SK-N-SH treated with all-trans-retinoic acid at 6 μM for 48 hours (cell line): ENCODE results near the gene SDCCAG8.

Experiments
- ISL1 ChIP-seq: fragments of 250-450 bp; sonication (Bioruptor Pico); IDR thresholded peaks from 2 replicates; pipeline ENCODE4 v2.1.2; 2022; ENCODE audit warnings: mild to moderate bottlenecking, moderate library complexity
- RARB ChIP-seq: fragments of 250-450 bp; sonication (Bioruptor Pico); IDR thresholded peaks from 2 replicates; pipeline ENCODE4 v1.8.0; 2021; ENCODE audit warnings: mild to moderate bottlenecking, moderate library complexity
- SNAI2 ChIP-seq: fragments of 250-450 bp; sonication (Bioruptor Pico); IDR thresholded peaks from 2 replicates; pipeline ENCODE4 v1.5.0; 2020; ENCODE audit warnings: mild to moderate bottlenecking, moderate library complexity
- ZFP3 ChIP-seq: fragments of 250-450 bp; sonication (Bioruptor Pico); IDR thresholded peaks from 2 replicates; pipeline ENCODE4 v1.5.0; 2020; ENCODE audit warnings: mild to moderate bottlenecking, moderate library complexity
- ZFP30 ChIP-seq: fragments of 450-650 bp; formaldehyde crosslinking; IDR thresholded peaks from 2 replicates; pipeline ENCODE4 v1.5.0; 2022; ENCODE audit warnings: mild to moderate bottlenecking, moderate library complexity
- ZNF565 ChIP-seq: fragments of 450-650 bp; formaldehyde crosslinking; conservative IDR thresholded peaks from 2 replicates; pipeline ENCODE4 v1.5.0; 2020; ENCODE audit warnings: low read depth, mild to moderate bottlenecking, moderate library complexity
- ZNF70 ChIP-seq: fragments of 450-650 bp; formaldehyde crosslinking; IDR thresholded peaks from 2 replicates; pipeline ENCODE4 v1.5.0; 2020; ENCODE audit warnings: mild to moderate bottlenecking, moderate library complexity
- ZNF8 ChIP-seq: fragments of 450-650 bp; formaldehyde crosslinking; IDR thresholded peaks from 2 replicates; pipeline ENCODE4 v1.5.0; 2020; ENCODE audit warnings: mild to moderate bottlenecking, moderate library complexity
- TF ChIP-seq, protein P1 (sequence below): fragments of 250-450 bp; sonication (Bioruptor Pico); IDR thresholded peaks from 2 replicates; pipeline ENCODE4 v1.5.0; 2020; ENCODE audit warnings: mild to moderate bottlenecking, moderate library complexity
- TF ChIP-seq, protein P2 (sequence below): fragments of 250-450 bp; sonication (Bioruptor Pico); IDR thresholded peaks from 2 replicates; pipeline ENCODE4 v1.8.0; 2020; ENCODE audit warnings: mild to moderate bottlenecking, moderate library complexity, borderline replicate concordance

DNA sequence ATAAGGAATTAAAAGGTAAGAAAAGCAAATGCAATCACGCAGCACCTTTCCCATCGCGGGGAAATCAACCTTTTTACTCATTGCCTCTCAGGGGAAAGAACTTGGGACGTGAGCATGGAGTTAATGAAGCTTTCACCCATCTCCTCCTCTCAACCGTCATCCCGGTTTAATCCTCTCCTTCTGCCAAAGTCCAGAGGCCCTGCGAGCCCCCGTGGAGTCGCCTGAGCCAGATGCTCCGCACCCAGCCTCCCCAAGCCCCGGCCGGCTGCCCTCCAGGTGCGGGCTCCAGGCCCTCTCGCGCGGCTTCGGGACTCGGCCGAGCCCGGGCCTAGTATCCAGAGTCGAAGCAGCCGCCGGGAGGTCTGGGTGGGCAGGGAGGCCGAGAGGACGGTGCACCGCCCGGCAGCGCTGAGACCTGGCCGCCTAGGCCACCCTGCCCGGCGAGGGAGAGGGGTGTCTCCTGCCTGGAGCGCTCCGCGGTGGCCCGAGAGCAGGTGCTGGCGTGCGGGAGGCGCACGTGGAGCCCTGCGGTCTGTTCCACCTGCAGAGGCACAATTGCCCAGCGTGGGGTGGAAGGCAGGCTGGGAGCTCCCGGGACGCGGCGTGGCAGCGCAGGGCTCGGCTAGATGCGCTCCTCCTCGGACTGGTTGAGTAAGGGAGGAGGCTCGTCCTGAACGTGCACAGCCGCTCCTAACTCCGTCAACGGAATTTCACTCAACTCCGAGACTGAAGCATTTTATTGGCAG is 218.5 kb downstream of the SDCCAG8 start:
- TF ChIP-seq ZNF565 (CRISPR knock-in tag): no peak
- TF ChIP-seq ZFP3 (CRISPR knock-in tag): no peak
- no peak for TF ChIP-seq ZNF70 (CRISPR knock-in tag)
- TF ChIP-seq, protein P1, sequence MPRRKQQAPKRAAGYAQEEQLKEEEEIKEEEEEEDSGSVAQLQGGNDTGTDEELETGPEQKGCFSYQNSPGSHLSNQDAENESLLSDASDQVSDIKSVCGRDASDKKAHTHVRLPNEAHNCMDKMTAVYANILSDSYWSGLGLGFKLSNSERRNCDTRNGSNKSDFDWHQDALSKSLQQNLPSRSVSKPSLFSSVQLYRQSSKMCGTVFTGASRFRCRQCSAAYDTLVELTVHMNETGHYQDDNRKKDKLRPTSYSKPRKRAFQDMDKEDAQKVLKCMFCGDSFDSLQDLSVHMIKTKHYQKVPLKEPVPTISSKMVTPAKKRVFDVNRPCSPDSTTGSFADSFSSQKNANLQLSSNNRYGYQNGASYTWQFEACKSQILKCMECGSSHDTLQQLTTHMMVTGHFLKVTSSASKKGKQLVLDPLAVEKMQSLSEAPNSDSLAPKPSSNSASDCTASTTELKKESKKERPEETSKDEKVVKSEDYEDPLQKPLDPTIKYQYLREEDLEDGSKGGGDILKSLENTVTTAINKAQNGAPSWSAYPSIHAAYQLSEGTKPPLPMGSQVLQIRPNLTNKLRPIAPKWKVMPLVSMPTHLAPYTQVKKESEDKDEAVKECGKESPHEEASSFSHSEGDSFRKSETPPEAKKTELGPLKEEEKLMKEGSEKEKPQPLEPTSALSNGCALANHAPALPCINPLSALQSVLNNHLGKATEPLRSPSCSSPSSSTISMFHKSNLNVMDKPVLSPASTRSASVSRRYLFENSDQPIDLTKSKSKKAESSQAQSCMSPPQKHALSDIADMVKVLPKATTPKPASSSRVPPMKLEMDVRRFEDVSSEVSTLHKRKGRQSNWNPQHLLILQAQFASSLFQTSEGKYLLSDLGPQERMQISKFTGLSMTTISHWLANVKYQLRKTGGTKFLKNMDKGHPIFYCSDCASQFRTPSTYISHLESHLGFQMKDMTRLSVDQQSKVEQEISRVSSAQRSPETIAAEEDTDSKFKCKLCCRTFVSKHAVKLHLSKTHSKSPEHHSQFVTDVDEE (CRISPR knock-in tag): no peak
- TF ChIP-seq, protein P2, sequence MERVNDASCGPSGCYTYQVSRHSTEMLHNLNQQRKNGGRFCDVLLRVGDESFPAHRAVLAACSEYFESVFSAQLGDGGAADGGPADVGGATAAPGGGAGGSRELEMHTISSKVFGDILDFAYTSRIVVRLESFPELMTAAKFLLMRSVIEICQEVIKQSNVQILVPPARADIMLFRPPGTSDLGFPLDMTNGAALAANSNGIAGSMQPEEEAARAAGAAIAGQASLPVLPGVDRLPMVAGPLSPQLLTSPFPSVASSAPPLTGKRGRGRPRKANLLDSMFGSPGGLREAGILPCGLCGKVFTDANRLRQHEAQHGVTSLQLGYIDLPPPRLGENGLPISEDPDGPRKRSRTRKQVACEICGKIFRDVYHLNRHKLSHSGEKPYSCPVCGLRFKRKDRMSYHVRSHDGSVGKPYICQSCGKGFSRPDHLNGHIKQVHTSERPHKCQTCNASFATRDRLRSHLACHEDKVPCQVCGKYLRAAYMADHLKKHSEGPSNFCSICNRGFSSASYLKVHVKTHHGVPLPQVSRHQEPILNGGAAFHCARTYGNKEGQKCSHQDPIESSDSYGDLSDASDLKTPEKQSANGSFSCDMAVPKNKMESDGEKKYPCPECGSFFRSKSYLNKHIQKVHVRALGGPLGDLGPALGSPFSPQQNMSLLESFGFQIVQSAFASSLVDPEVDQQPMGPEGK (CRISPR knock-in tag): no peak
- TF ChIP-seq ISL1 (CRISPR knock-in tag): no peak
- TF ChIP-seq ZFP30: no peak
- TF ChIP-seq RARB (CRISPR knock-in tag): no peak
- TF ChIP-seq ZNF8 (CRISPR knock-in tag): no peak
- no peak for TF ChIP-seq SNAI2
